ENCODE results near the gene PDPN.

GRCh38 chr1:13597166-13597565, 13.5 kb downstream of the PDPN start:
- no peak for TF ChIP-seq POLR2A (IDR thresholded peaks at IDR 0.05)
- TF ChIP-seq, protein P1, sequence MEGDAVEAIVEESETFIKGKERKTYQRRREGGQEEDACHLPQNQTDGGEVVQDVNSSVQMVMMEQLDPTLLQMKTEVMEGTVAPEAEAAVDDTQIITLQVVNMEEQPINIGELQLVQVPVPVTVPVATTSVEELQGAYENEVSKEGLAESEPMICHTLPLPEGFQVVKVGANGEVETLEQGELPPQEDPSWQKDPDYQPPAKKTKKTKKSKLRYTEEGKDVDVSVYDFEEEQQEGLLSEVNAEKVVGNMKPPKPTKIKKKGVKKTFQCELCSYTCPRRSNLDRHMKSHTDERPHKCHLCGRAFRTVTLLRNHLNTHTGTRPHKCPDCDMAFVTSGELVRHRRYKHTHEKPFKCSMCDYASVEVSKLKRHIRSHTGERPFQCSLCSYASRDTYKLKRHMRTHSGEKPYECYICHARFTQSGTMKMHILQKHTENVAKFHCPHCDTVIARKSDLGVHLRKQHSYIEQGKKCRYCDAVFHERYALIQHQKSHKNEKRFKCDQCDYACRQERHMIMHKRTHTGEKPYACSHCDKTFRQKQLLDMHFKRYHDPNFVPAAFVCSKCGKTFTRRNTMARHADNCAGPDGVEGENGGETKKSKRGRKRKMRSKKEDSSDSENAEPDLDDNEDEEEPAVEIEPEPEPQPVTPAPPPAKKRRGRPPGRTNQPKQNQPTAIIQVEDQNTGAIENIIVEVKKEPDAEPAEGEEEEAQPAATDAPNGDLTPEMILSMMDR (IDR thresholded peaks at IDR 0.05): no peak

All from heart left ventricle (tissue), 13 donors.